ENCODE measurements around the gene NADK. TPM values are rescaled to one million over a fixed set of nuclear protein-coding genes. Genes with fewer than 3 reads are reported as not detected.

The NADK gene
- total RNA-seq, 1 experiment from 2014 or later = 124 TPM

DNA sequence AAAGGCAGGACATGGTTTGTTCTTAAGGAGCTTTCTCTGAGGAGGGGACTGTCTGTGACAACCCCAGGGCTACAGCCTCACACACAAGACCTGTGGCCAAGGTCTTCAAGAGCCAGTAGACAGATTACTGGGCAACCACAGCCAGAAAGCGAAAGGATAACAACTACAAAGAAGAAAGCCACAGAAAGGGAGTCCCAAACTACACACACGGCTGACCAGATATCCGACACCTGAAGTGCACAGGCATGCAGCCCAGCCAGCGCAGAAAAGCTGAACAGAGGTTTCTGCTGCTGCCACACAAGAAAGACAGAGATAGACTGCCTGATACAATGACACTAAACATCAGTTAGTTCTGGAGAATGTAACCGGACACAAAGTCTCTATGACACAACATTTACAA is 21.4 kb upstream of the NADK start:
- Mint-ChIP-seq H3K4me3 (no peak overlapping the region), H3K27ac (peak overlapping the region; percentile 78), H3K36me3 (peaks cover 50% of the 10 kb centered on the region), H3K27me3 (ENCODE audit: low read depth) (no peaks in the 10 kb centered on the region), H3K9me3 (no peaks in the 10 kb centered on the region), H3K4me1 (no peaks in the 10 kb centered on the region)
- ATAC-seq (no peak), DNase-seq (ENCODE audit: low spot score) (no peak)
- POLR2A ChIA-PET = no interaction called here
- TF ChIP-seq RORB (CRISPR knock-in tag; IDR thresholded peaks at IDR 0.05) (no peak), EMX1 (CRISPR knock-in tag; IDR thresholded peaks at IDR 0.05) (no peak), GTF2I (CRISPR knock-in tag; conservative IDR thresholded peaks at IDR 0.05) (no peak)
- CTCF ChIA-PET = interaction anchor here (1.0 kb wide), 1 partner anchor 11 kb away, joined by 3 read pairs; no protein-coding TSS in a partner anchor

DNA sequence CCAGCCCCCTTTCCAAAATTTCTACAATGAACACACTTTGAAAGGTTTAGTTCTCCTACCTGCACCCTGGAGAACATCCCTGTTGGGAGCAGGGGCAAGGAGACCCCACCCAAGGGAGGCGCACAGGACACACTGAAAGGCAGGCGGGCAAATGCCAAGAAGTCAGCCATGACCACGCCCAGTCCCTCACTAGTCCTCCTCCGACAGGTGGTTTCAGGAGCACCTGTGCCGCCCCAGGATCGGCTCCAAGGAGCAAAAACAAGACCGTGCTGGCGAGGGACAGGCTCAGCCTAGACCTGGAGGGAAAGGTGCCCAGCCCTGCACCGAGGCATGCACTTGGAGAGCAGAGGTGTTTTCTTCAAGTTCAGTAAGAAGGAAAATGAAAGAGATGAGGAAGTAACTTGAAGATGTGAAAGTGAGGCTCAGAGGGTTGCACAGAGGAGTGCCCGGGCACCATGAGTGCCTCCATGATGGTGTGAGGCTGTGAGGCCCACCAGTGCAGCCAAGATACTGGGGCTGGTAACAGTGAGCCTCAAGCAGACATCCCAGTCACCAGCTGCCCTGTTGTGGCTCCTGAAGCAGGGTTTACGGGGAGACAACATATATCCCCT is 19.6 kb upstream of the NADK start:
- DNase-seq (ENCODE audit: low spot score) (no peak), ATAC-seq (no peak)
- ChIA-PET CTCF (interaction anchor here (1.9 kb wide), 1 partner anchor 9 kb away, joined by 7 read pairs; no protein-coding TSS in a partner anchor), POLR2A (interaction anchor here (0.8 kb wide), 1 partner anchor 1592 kb away, joined by 5 read pairs; no protein-coding TSS in a partner anchor)
- no peaks in the 10 kb centered on the region for H3K9me3 Mint-ChIP-seq
- H3K4me1 Mint-ChIP-seq = no peaks in the 10 kb centered on the region
- H3K27ac Mint-ChIP-seq = peak overlapping the region; percentile 89
- H3K4me3 Mint-ChIP-seq = no peak overlapping the region
- no peak for TF ChIP-seq SMAD3 (CRISPR knock-in tag; IDR thresholded peaks at IDR 0.05; ENCODE audit: borderline replicate concordance)
- no peaks in the 10 kb centered on the region for H3K27me3 Mint-ChIP-seq (ENCODE audit: low read depth)
- peaks cover 55% of the 10 kb centered on the region for H3K36me3 Mint-ChIP-seq

DNA sequence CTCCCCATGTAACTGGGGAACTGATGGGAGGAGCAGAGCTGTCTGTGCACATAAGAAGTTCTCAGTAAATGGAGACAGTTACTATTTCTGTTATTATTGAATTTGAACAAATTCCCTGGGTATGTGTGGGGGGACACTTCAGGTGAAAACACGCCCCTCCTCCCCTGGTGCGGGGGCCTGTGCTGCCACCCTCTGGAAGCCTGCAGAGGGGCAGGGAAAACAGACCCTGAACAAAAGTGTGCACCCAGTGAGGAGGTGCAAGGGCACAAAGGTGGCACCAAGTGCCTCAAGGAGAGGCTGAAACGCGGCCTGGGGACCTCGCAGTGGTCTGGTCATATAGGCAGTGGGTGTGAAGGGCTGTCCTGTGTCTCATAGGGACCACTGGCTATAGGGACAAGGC is 18.2 kb upstream of the NADK start:
- H3K4me1 Mint-ChIP-seq = no peaks in the 10 kb centered on the region
- peaks cover 57% of the 10 kb centered on the region for H3K36me3 Mint-ChIP-seq
- peak overlapping the region; percentile 40; the same call in 1 of the 2 replicates for H3K27ac Mint-ChIP-seq
- ATAC-seq (peak; percentile 39; the same call in 1 of the 2 replicates), DNase-seq (ENCODE audit: low spot score) (no peak)
- no peaks in the 10 kb centered on the region for H3K27me3 Mint-ChIP-seq (ENCODE audit: low read depth)
- POLR2A ChIA-PET = no interaction called here
- CTCF ChIA-PET = no interaction called here
- no peak overlapping the region for H3K4me3 Mint-ChIP-seq
- no peaks in the 10 kb centered on the region for H3K9me3 Mint-ChIP-seq
- TF ChIP-seq, protein P1, sequence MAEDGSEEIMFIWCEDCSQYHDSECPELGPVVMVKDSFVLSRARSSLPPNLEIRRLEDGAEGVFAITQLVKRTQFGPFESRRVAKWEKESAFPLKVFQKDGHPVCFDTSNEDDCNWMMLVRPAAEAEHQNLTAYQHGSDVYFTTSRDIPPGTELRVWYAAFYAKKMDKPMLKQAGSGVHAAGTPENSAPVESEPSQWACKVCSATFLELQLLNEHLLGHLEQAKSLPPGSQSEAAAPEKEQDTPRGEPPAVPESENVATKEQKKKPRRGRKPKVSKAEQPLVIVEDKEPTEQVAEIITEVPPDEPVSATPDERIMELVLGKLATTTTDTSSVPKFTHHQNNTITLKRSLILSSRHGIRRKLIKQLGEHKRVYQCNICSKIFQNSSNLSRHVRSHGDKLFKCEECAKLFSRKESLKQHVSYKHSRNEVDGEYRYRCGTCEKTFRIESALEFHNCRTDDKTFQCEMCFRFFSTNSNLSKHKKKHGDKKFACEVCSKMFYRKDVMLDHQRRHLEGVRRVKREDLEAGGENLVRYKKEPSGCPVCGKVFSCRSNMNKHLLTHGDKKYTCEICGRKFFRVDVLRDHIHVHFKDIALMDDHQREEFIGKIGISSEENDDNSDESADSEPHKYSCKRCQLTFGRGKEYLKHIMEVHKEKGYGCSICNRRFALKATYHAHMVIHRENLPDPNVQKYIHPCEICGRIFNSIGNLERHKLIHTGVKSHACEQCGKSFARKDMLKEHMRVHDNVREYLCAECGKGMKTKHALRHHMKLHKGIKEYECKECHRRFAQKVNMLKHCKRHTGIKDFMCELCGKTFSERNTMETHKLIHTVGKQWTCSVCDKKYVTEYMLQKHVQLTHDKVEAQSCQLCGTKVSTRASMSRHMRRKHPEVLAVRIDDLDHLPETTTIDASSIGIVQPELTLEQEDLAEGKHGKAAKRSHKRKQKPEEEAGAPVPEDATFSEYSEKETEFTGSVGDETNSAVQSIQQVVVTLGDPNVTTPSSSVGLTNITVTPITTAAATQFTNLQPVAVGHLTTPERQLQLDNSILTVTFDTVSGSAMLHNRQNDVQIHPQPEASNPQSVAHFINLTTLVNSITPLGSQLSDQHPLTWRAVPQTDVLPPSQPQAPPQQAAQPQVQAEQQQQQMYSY (CRISPR knock-in tag; IDR thresholded peaks at IDR 0.05) = no peak

DNA sequence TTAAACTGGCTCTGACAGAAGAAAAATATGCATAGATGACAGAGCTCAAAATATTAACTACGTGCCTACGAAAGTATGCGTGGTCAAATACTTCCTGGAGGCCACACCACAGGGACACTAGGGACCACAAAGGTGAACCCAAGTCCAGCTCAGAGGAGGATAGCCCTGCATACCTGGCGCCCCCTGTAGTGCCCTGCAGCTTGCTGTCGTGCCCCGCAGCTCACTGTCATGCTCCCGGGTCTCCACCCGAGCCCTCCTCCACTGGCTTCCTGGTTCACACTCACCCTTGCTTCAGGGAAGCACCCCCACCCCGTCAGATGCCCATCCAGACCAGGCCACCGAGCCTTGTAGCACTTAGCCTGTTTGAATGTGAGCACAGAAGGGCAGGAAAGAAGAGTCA is 16.7 kb upstream of the NADK start:
- peaks cover 65% of the 10 kb centered on the region for H3K36me3 Mint-ChIP-seq
- no peaks in the 10 kb centered on the region for H3K27me3 Mint-ChIP-seq (ENCODE audit: low read depth)
- TF ChIP-seq NFYB (CRISPR knock-in tag; conservative IDR thresholded peaks at IDR 0.05; ENCODE audit: low read depth) = no peak
- TF ChIP-seq, protein P2, sequence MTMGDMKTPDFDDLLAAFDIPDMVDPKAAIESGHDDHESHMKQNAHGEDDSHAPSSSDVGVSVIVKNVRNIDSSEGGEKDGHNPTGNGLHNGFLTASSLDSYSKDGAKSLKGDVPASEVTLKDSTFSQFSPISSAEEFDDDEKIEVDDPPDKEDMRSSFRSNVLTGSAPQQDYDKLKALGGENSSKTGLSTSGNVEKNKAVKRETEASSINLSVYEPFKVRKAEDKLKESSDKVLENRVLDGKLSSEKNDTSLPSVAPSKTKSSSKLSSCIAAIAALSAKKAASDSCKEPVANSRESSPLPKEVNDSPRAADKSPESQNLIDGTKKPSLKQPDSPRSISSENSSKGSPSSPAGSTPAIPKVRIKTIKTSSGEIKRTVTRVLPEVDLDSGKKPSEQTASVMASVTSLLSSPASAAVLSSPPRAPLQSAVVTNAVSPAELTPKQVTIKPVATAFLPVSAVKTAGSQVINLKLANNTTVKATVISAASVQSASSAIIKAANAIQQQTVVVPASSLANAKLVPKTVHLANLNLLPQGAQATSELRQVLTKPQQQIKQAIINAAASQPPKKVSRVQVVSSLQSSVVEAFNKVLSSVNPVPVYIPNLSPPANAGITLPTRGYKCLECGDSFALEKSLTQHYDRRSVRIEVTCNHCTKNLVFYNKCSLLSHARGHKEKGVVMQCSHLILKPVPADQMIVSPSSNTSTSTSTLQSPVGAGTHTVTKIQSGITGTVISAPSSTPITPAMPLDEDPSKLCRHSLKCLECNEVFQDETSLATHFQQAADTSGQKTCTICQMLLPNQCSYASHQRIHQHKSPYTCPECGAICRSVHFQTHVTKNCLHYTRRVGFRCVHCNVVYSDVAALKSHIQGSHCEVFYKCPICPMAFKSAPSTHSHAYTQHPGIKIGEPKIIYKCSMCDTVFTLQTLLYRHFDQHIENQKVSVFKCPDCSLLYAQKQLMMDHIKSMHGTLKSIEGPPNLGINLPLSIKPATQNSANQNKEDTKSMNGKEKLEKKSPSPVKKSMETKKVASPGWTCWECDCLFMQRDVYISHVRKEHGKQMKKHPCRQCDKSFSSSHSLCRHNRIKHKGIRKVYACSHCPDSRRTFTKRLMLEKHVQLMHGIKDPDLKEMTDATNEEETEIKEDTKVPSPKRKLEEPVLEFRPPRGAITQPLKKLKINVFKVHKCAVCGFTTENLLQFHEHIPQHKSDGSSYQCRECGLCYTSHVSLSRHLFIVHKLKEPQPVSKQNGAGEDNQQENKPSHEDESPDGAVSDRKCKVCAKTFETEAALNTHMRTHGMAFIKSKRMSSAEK (CRISPR knock-in tag; IDR thresholded peaks at IDR 0.05; ENCODE audit: borderline replicate concordance) = no peak
- TF ChIP-seq MXD4 (CRISPR knock-in tag; IDR thresholded peaks at IDR 0.05; ENCODE audit: borderline replicate concordance) = no peak
- TF ChIP-seq ZNF396 (CRISPR knock-in tag; IDR thresholded peaks at IDR 0.05; ENCODE audit: borderline replicate concordance) = no peak
- TF ChIP-seq, protein P3, sequence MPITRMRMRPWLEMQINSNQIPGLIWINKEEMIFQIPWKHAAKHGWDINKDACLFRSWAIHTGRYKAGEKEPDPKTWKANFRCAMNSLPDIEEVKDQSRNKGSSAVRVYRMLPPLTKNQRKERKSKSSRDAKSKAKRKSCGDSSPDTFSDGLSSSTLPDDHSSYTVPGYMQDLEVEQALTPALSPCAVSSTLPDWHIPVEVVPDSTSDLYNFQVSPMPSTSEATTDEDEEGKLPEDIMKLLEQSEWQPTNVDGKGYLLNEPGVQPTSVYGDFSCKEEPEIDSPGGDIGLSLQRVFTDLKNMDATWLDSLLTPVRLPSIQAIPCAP (CRISPR knock-in tag; IDR thresholded peaks at IDR 0.05) = no peak
- TF ChIP-seq, protein P4, sequence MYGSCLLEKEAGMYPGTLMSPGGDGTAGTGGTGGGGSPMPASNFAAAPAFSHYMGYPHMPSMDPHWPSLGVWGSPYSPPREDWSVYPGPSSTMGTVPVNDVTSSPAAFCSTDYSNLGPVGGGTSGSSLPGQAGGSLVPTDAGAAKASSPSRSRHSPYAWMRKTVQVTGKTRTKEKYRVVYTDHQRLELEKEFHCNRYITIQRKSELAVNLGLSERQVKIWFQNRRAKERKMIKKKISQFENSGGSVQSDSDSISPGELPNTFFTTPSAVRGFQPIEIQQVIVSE (CRISPR knock-in tag; IDR thresholded peaks at IDR 0.05; ENCODE audit: borderline replicate concordance) = no peak
- TF ChIP-seq NFE2L1 (CRISPR knock-in tag; IDR thresholded peaks at IDR 0.05) = no peak
- TF ChIP-seq ZNF219 (CRISPR knock-in tag; IDR thresholded peaks at IDR 0.05; ENCODE audit: borderline replicate concordance) = no peak
- TF ChIP-seq, protein P5, sequence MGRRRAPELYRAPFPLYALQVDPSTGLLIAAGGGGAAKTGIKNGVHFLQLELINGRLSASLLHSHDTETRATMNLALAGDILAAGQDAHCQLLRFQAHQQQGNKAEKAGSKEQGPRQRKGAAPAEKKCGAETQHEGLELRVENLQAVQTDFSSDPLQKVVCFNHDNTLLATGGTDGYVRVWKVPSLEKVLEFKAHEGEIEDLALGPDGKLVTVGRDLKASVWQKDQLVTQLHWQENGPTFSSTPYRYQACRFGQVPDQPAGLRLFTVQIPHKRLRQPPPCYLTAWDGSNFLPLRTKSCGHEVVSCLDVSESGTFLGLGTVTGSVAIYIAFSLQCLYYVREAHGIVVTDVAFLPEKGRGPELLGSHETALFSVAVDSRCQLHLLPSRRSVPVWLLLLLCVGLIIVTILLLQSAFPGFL (CRISPR knock-in tag; IDR thresholded peaks at IDR 0.05; ENCODE audit: borderline replicate concordance) = no peak
- H3K9me3 Mint-ChIP-seq = no peaks in the 10 kb centered on the region
- POLR2A ChIA-PET = interaction anchor here (1.1 kb wide), 1 partner anchor 15 kb away, joined by 3 read pairs; no protein-coding TSS in a partner anchor
- H3K4me1 Mint-ChIP-seq = no peaks in the 10 kb centered on the region
- H3K4me3 Mint-ChIP-seq = no peak overlapping the region
- ATAC-seq (peak; percentile 66; the same call in 1 of the 2 replicates), DNase-seq (ENCODE audit: low spot score) (peak; percentile 41)
- H3K27ac Mint-ChIP-seq = peak overlapping the region; percentile 57; the same call in 1 of the 2 replicates
- CTCF ChIA-PET = interaction anchor here (0.5 to 1.0 kb wide), 4 partner anchors 14 to 189 kb away, joined by 3 to 4 read pairs (median 4); no protein-coding TSS in a partner anchor
